Osteocyte (in vitro differentiated cells): ENCODE results near the gene ZNF528. TPM values are rescaled to one million over a fixed set of nuclear protein-coding genes. Genes with fewer than 3 reads are reported as not detected.

ENCODE experiments used
- DNase-seq: peaks from one replicate; pipeline ENCODE4 v3.0.0; 2021; ENCODE audit warnings: mixed read lengths; ENCODE audit not compliant: unreplicated experiment; ENCODE audit errors: extremely low spot score
- H3K27ac Mint-ChIP-seq: one replicate; pipeline ENCODE4 v1.8.0; 2021; ENCODE audit warnings: mild to moderate bottlenecking, mixed read lengths; ENCODE audit not compliant: unreplicated experiment
- H3K27me3 Mint-ChIP-seq: one replicate; pipeline ENCODE4 v1.8.0; 2021; ENCODE audit warnings: mixed read lengths; ENCODE audit not compliant: unreplicated experiment
- H3K36me3 Mint-ChIP-seq: one replicate; pipeline ENCODE4 v1.8.0; 2021; ENCODE audit warnings: mixed read lengths; ENCODE audit not compliant: unreplicated experiment
- H3K4me1 Mint-ChIP-seq: one replicate; pipeline ENCODE4 v1.8.0; 2021; ENCODE audit warnings: mixed read lengths; ENCODE audit not compliant: unreplicated experiment
- H3K4me3 Mint-ChIP-seq: one replicate; pipeline ENCODE4 v1.8.0; 2021; ENCODE audit warnings: mild to moderate bottlenecking, moderate library complexity, mixed read lengths; ENCODE audit not compliant: unreplicated experiment
- H3K9me3 Mint-ChIP-seq: one replicate; pipeline ENCODE4 v1.8.0; 2021; ENCODE audit warnings: mixed read lengths; ENCODE audit not compliant: unreplicated experiment
- total RNA-seq: library from RNA; stranded (reverse); gene quantifications from 2 replicates; pipeline ENCODE4 v1.2.1, GENCODE V29; 2021
- TF ChIP-seq, protein P1 (sequence below): fragments of 200-600 bp; sonication (generic); IDR thresholded peaks from 2 replicates; pipeline ENCODE4 v1.5.0; 2021; ENCODE audit warnings: antibody characterized with exemption, mild to moderate bottlenecking, moderate library complexity

The ZNF528 gene
- total RNA-seq, 1 donor from 2014 or later: 1.8 TPM

DNA sequence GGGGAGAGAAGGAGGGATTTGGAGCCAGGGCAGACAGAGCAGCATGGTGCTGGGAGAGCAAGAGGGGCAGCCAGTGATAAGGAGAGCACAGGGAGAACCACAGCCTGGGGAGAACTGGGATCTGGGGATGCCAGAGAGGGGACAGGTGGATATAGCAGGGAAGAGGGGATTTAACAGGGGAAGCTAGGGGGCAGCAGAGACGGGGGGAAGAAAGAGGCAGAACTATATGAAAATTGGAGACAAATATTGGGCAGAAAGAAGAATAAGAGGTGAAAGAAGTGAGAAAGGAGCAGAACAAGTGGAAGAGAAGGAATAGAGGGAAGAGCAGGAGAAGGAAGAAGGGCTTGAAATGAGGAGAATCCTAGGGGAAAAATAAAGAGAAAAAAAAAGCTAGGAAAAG is 6.5 kb upstream of the ZNF528 start:
- Mint-ChIP-seq H3K9me3 (peaks cover 30% of the 10 kb centered on the region), H3K27me3 (no peaks in the 10 kb centered on the region), H3K36me3 (no peaks in the 10 kb centered on the region)

DNA sequence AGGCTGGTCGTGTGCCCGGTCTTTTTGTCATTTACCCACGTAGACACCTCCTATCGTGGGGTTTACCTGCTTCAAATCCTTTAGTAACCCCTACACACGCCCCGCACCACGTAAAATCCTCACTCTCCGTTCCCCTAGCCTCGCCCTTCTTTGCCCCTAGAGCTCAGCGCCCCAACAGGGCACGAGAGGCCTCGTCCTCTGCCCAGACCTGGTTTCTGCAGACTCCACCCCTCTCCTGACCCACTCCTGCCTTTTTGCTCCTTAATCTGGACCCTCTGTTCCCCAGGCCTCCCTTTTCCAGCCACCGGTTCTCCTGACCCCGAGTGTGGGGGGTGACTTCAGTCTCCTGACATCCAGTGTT is 412 bp downstream of the ZNF528 start:
- Mint-ChIP-seq H3K36me3 (no peaks in the 10 kb centered on the region), H3K27ac (no peak overlapping the region), H3K27me3 (no peaks in the 10 kb centered on the region), H3K9me3 (peaks cover 43% of the 10 kb centered on the region), H3K4me1 (no peaks in the 10 kb centered on the region), H3K4me3 (peak overlapping the region; percentile 22)
- DNase-seq: no peak
- TF ChIP-seq, protein P1, sequence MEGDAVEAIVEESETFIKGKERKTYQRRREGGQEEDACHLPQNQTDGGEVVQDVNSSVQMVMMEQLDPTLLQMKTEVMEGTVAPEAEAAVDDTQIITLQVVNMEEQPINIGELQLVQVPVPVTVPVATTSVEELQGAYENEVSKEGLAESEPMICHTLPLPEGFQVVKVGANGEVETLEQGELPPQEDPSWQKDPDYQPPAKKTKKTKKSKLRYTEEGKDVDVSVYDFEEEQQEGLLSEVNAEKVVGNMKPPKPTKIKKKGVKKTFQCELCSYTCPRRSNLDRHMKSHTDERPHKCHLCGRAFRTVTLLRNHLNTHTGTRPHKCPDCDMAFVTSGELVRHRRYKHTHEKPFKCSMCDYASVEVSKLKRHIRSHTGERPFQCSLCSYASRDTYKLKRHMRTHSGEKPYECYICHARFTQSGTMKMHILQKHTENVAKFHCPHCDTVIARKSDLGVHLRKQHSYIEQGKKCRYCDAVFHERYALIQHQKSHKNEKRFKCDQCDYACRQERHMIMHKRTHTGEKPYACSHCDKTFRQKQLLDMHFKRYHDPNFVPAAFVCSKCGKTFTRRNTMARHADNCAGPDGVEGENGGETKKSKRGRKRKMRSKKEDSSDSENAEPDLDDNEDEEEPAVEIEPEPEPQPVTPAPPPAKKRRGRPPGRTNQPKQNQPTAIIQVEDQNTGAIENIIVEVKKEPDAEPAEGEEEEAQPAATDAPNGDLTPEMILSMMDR: no peak

More for the DNA sequence above, 6.5 kb upstream of the ZNF528 start:
- no peak for DNase-seq
- Mint-ChIP-seq H3K4me3 (no peak overlapping the region), H3K27ac (no peak overlapping the region), H3K4me1 (no peaks in the 10 kb centered on the region)
- TF ChIP-seq, protein P1: no peak

DNA sequence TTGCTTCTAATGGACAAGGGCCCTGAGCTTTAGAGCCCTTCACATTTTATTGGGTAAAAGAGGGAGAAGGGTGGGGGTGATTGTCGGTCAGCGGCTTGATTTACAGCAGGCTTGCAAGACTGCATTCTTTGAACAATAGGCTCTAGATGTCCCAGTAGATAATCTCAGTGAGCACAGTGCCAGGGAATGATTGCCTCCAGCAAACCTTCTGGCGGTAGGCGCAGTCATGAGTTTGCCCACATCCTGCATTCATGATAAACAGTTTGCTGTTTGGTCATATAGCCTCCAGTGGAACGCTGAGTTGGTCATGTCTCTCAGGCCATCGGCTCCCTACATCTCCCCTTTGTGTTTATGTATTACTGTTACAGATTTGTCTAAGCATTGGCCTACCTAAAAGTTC is 12.6 kb downstream of the ZNF528 start:
- no peak for DNase-seq
- Mint-ChIP-seq H3K4me1 (no peaks in the 10 kb centered on the region), H3K27ac (no peak overlapping the region), H3K4me3 (no peak overlapping the region), H3K9me3 (peaks cover 52% of the 10 kb centered on the region), H3K36me3 (no peaks in the 10 kb centered on the region), H3K27me3 (no peaks in the 10 kb centered on the region)
- TF ChIP-seq, protein P1: no peak

DNA sequence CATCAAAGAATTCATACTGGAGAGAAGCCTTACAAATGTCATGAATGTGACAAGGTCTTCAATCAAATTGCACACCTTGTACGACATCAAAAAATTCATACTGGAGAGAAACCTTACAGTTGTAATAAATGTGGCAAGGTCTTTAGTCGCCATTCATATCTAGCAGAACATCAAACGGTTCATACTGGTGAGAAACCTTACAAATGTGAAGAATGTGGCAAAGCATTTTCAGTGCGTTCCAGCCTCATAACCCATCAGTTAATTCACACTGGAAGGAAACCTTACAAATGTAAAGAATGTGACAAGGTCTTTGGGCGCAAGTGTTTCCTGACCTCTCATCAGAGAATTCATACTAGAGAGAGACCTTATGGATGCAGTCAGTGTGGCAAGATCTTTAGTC is 18.1 kb downstream of the ZNF528 start:
- TF ChIP-seq, protein P1: no peak
- no peaks in the 10 kb centered on the region for H3K4me1 Mint-ChIP-seq
- H3K27me3 Mint-ChIP-seq: no peaks in the 10 kb centered on the region
- no peak overlapping the region for H3K27ac Mint-ChIP-seq
- no peaks in the 10 kb centered on the region for H3K36me3 Mint-ChIP-seq
- no peak for DNase-seq
- H3K4me3 Mint-ChIP-seq: no peak overlapping the region
- peaks cover 66% of the 10 kb centered on the region for H3K9me3 Mint-ChIP-seq

DNA sequence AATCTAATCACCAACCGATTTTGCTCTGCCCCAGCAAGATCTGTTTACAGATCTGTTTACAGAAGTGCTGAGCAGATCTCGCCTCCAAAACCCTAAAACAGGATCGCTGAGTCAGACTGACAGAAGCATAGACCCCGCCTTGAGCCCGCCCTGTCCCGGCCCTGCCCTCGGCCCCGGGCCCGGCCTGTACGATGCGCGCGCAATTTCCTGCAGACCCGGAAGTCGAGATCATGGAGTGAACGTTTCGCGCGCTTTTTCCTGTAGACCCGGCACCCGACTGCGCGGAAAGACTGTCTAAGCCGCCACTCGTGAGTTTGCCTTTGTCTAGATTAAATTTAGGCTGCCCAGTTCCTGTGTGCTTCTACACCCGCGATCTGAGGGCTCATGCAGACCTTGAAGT is 31.3 kb downstream of the ZNF528 start, which contains the start of gene ZNF534:
TSS of gene ZNF534 (plus strand) at position 212 of the 400 bp plus-strand sequence. CDS start 2,327 bp downstream, outside the sequence.
- H3K4me1 Mint-ChIP-seq: no peaks in the 10 kb centered on the region
- no peak for DNase-seq
- no peak within 1 kb of the TSS for H3K27ac Mint-ChIP-seq
- H3K9me3 Mint-ChIP-seq: peaks cover 32% of the 10 kb centered on the region
- no peak within 1 kb of the TSS for H3K4me3 Mint-ChIP-seq
- H3K27me3 Mint-ChIP-seq: no peaks in the 10 kb centered on the region
- TF ChIP-seq, protein P1: no peak
- no peaks in the 10 kb centered on the region for H3K36me3 Mint-ChIP-seq
